ENCODE results near the gene HPCAL1.

Gene HPCAL1

GRCh38 chr2:10452312-10452711 is 149.6 kb downstream of the HPCAL1 start:
- H3K36me3 ChIP-seq (ENCODE audit: low read length), result no peaks in the 10 kb centered on the region; the same call in 1 of the 2 replicates

GRCh38 chr2:10452956-10453904 is 150.5 kb downstream of the HPCAL1 start:
- Histone ChIP-seq H3F3A (ENCODE audit: insufficient read depth) (no peaks in the 10 kb centered on the region), H2AFZ (ENCODE audit: low read depth, low read length, severe bottlenecking) (no peak overlapping the region), H4K20me1 (ENCODE audit: low read depth, low read length) (no peaks in the 10 kb centered on the region), H3K9ac (ENCODE audit: low read length) (no peak overlapping the region), H3K9me3 (ENCODE audit: insufficient read depth, low read length) (no peaks in the 10 kb centered on the region), H3K9me2 (replicated peaks; ENCODE audit: insufficient read depth, low read length) (no peaks in the 10 kb centered on the region), H3K27me3 (ENCODE audit: low read length) (no peaks in the 10 kb centered on the region), H3K36me3 (ENCODE audit: low read length) (no peaks in the 10 kb centered on the region), H3K79me2 (ENCODE audit: insufficient read depth, low read length) (no peaks in the 10 kb centered on the region), H3K4me2 (ENCODE audit: low read depth, low read length, poor library complexity, severe bottlenecking) (no peak overlapping the region), H3K4me3 (ENCODE audit: insufficient read depth, low read length, poor library complexity, severe bottlenecking) (no peak overlapping the region), H3K27ac (ENCODE audit: low read depth, low read length) (no peak overlapping the region)
- TF ChIP-seq EZH2phosphoT487 (conservative IDR thresholded peaks at IDR 0.05; ENCODE audit: low read length), result no peak
- no peak for TF ChIP-seq CTCF (IDR thresholded peaks at IDR 0.05; ENCODE audit: insufficient read depth, low read length, poor library complexity, severe bottlenecking)

More at GRCh38 chr2:10452312-10452711, 149.6 kb downstream of the HPCAL1 start:
- Histone ChIP-seq H3K79me2 (ENCODE audit: insufficient read depth, low read length) (peaks cover 5% of the 10 kb centered on the region), H3K4me2 (ENCODE audit: low read depth, low read length, poor library complexity, severe bottlenecking) (no peak overlapping the region), H3K9ac (ENCODE audit: low read length) (no peak overlapping the region), H3K4me3 (ENCODE audit: insufficient read depth, low read length, poor library complexity, severe bottlenecking) (no peak overlapping the region), H3K9me2 (replicated peaks; ENCODE audit: insufficient read depth, low read length) (no peaks in the 10 kb centered on the region), H3K27me3 (ENCODE audit: low read length) (no peaks in the 10 kb centered on the region), H3K27ac (ENCODE audit: low read depth, low read length) (no peak overlapping the region), H3F3A (ENCODE audit: insufficient read depth) (peaks cover 2% of the 10 kb centered on the region; the same call in 1 of the 2 replicates), H2AFZ (ENCODE audit: low read depth, low read length, severe bottlenecking) (no peak overlapping the region), H4K20me1 (ENCODE audit: low read depth, low read length) (no peaks in the 10 kb centered on the region), H3K9me3 (ENCODE audit: insufficient read depth, low read length) (no peaks in the 10 kb centered on the region)
- TF ChIP-seq EZH2phosphoT487 (conservative IDR thresholded peaks at IDR 0.05; ENCODE audit: low read length) (no peak), CTCF (IDR thresholded peaks at IDR 0.05; ENCODE audit: insufficient read depth, low read length, poor library complexity, severe bottlenecking) (no peak)

GRCh38 chr2:10453905-10454298 is 151.2 kb downstream of the HPCAL1 start:
- Histone ChIP-seq H3K9me2 (replicated peaks; ENCODE audit: insufficient read depth, low read length) (no peaks in the 10 kb centered on the region), H3K4me3 (ENCODE audit: insufficient read depth, low read length, poor library complexity, severe bottlenecking) (no peak overlapping the region), H2AFZ (ENCODE audit: low read depth, low read length, severe bottlenecking) (no peak overlapping the region), H4K20me1 (ENCODE audit: low read depth, low read length) (no peaks in the 10 kb centered on the region), H3K79me2 (ENCODE audit: insufficient read depth, low read length) (no peaks in the 10 kb centered on the region), H3K4me2 (ENCODE audit: low read depth, low read length, poor library complexity, severe bottlenecking) (no peak overlapping the region), H3K36me3 (ENCODE audit: low read length) (no peaks in the 10 kb centered on the region), H3K27ac (ENCODE audit: low read depth, low read length) (no peak overlapping the region), H3F3A (ENCODE audit: insufficient read depth) (no peaks in the 10 kb centered on the region), H3K9ac (ENCODE audit: low read length) (no peak overlapping the region), H3K9me3 (ENCODE audit: insufficient read depth, low read length) (no peaks in the 10 kb centered on the region), H3K27me3 (ENCODE audit: low read length) (no peaks in the 10 kb centered on the region)
- TF ChIP-seq EZH2phosphoT487 (conservative IDR thresholded peaks at IDR 0.05; ENCODE audit: low read length) (no peak), CTCF (IDR thresholded peaks at IDR 0.05; ENCODE audit: insufficient read depth, low read length, poor library complexity, severe bottlenecking) (no peak)

Data from SU-DHL-6 (cell line).